GM12801 (cell line): ENCODE data around the gene RAMP1.

Experiments used
- TF ChIP-seq, protein P1 (sequence below): IDR thresholded peaks from one replicate; pipeline ENCODE4 v1.5.1; 2011; ENCODE audit warnings: control low read depth; ENCODE audit not compliant: insufficient read length; ENCODE audit errors: extremely low read depth

RAMP1 gene

DNA sequence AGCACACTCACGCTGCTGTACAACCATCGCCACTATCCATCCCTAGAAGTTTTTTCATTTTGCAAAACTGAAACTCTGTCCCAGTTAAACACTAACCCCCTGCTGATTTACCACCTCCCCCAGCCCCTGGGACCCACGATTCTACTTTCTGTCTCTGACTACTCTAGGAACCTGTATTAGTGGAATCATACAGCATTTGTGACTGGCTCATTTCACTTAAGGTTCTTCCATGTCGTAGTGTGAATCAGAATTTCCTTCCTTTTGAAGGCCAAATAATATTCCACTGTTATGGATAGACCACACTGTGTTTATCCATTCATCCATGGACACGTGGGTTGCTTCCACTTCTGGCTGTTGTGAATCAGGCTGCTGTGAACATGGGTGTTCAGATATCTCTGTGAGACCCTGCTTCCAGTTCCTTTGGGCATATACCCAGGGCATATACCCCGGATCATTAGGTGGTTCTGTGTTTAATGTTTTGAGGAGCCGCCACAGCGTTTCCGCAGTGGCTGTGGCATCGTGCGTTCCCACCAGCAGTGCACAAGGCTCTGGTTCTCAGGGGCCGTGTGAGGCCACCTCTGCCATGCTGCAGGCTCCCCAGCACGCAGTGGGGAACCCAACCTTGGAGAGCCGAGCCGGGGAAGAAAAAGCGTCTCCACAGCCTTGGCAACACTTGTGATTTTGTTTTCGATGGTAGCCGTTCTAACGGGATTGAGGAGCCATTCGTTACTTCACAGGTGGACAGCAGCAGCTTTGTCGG lies 10.1 kb downstream of the RAMP1 start:
- TF ChIP-seq, protein P1, sequence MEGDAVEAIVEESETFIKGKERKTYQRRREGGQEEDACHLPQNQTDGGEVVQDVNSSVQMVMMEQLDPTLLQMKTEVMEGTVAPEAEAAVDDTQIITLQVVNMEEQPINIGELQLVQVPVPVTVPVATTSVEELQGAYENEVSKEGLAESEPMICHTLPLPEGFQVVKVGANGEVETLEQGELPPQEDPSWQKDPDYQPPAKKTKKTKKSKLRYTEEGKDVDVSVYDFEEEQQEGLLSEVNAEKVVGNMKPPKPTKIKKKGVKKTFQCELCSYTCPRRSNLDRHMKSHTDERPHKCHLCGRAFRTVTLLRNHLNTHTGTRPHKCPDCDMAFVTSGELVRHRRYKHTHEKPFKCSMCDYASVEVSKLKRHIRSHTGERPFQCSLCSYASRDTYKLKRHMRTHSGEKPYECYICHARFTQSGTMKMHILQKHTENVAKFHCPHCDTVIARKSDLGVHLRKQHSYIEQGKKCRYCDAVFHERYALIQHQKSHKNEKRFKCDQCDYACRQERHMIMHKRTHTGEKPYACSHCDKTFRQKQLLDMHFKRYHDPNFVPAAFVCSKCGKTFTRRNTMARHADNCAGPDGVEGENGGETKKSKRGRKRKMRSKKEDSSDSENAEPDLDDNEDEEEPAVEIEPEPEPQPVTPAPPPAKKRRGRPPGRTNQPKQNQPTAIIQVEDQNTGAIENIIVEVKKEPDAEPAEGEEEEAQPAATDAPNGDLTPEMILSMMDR, result no peak

DNA sequence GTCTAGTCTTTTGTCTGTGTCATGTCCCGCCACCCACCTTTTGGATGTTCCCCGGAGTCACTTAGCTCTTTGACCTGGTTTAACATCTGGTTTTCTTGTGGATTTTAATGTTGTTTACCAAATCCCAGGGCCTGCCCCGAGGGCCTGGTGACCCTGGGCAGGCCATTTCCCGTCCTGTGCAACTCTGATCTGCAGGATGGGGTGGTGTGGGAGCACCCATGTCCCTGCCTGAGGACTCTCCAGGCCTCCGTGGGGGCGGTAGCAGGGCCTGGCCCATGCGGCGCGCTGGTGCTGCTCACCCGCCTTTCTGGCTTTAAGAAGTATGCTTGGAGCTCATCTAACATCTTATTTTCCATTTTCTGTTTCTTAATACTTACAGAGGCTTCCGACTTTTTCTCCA lies 10.7 kb downstream of the RAMP1 start:
- TF ChIP-seq, protein P1, result no peak

DNA sequence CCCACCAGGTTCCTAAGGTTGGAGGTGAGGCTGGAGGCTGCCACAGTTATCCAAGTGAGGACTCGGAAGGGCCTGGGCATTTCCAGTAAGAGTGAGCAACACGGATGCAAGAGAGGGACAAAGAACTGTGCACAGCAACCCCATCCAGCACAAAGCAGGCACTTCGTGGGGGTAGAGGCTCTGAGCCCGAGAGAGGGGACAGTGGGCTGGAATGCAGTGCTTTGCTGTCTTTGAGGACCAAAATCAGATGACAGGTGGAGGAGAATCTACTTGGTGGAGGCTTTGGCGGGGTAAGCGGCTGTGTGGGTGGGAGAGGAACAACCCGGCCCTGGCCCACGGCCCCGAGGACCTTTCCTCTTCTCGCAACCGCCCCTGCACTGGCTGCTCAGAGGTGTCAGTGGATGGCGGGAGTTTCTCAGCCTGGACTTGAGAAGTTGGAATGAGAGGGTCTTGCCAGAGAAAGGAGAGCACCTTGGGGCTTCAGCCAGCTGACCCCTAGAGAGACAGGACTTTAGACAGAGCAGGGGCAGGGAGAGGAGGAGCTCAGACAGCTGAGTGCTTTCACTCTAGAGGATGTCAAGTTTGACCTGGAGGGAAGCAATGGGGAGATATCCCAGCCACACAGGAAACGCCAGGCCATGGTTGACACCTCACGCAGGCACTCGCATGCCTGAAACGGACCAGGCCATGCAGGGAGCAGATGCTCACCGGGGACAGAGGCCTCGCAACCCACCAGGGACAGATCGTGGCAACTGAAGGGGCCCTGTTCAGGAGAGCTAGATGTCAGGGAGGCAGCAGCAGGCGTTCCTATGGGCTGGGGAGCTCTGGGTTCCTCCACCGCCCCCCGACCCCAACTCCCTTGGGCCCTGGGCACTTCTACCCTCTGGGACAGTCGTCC lies 11.6 kb downstream of the RAMP1 start:
- TF ChIP-seq, protein P1, result no peak

DNA sequence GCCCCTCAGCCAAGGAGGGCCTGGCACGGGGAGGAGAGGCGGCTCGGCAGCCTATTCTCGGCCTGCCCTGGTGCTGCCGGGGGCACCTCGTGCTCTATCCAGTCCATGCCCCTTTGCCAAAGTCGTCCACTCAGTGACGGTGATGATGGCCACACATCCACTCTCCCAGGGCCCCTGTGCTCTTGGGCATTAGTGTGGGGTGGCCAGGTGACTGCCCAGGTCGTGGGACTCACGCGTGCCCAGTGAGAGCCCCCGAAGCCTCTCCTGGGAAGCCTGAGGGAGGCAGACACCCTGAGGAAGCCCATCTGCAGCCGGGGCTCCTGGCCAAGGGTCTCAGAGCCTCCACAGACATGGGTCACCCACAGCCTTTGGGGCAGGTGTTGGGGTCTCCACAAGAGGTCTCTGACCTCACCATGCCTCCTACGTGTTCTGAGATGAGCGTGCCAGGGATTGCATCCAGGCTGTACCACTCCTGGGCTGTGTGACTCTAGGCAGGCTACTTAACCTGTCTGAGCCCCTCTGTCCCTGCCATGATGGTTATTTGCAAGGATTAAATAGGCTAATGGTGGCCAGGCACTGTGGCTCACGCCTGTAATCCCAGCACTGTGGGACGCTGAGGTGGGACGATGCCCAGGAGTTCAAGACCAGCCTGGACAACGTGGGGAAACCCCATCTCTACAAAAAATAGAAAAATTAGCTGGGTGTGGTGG lies 12.9 kb downstream of the RAMP1 start:
- TF ChIP-seq, protein P1, result no peak

DNA sequence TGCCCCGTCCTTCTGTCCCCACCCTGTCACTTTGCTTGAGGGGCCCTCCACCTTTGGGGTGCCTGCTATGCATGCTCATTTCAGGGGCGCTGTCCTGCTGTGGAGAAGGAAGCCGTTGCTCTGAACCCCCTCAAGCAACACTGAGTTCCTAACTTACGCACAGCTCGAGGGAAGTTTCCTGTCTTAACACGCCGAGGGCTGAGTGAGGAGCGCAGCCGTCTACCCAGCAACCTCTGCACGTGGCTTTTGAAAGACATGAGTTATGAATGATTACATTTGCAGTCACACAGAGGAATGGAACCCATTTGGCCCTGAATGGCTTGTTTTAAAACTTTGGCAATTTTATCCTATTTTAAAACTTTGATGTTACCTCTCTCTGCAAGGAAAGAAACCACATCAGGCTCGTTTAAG lies 14.0 kb downstream of the RAMP1 start:
- TF ChIP-seq, protein P1, result no peak

DNA sequence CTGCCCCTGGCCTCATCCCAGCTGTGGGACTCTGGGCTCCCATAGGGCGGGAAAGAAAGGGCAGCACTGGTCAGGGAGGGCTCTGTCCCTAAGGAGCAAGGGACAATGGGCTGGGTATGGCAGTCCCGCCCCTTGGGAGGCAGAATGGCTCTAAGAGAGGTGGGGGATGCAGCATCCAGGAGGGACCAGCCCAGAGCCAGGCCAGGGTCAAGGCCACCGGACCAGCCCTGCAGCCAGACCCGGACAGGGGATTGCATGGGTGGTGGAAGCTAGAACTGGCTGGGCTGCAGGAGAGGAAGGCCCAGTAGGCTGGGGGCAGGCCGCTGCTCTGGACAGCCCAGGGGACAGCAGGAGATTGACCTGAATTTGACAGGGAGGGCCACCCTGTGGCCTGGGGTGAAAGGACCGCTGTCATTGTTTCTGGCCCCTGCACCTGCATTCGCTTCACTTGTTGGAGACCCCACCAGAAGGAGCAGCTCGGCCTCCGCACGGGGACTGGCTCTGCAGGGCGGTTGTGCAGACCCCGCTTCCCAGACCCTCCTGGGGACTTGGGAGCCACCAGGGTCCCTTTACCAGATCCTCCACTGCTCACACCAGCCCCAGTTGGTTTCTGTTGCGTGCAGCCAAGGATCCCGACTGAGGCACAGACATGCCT lies 14.6 kb downstream of the RAMP1 start:
- TF ChIP-seq, protein P1, result no peak

DNA sequence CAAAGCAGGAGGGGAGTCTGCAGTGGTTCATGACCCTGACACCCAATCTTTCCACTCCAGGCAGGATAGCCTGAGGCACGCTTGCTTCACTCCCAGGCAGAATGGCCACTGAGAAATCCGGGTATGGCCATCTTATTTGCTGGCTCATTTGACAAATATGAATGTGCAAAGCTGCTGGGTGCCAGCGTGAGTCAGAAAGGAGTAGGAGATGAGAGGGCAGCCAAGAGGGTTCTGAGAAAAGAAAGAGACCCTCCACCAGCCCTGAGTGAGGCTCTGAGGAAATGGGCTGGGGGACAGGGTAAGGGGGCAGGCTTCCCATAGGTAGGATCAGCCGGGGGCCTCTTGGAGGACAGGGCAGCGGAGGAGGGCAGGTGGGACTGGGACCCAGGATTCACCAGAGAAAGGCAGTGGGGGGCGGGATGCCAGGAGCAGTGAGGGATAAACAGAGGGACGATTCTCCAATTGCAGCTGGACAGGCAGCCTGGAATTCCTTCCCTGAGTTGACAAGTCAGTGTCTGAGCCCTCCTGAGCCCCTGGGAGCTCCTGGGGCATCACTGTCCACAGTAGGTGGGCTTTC lies 15.2 kb downstream of the RAMP1 start:
- TF ChIP-seq, protein P1, result no peak
